Fibroblast of skin of left biceps (primary cell): Measurements from ENCODE around the gene MSRB1.

ENCODE experiments used
- DNase-seq, 2 experiments: peaks; one replicate each; pipeline ENCODE4 v3.0.0-alpha.2; 2013; ENCODE audit warnings: low read depth in 2 of 2

MSRB1 gene

DNA sequence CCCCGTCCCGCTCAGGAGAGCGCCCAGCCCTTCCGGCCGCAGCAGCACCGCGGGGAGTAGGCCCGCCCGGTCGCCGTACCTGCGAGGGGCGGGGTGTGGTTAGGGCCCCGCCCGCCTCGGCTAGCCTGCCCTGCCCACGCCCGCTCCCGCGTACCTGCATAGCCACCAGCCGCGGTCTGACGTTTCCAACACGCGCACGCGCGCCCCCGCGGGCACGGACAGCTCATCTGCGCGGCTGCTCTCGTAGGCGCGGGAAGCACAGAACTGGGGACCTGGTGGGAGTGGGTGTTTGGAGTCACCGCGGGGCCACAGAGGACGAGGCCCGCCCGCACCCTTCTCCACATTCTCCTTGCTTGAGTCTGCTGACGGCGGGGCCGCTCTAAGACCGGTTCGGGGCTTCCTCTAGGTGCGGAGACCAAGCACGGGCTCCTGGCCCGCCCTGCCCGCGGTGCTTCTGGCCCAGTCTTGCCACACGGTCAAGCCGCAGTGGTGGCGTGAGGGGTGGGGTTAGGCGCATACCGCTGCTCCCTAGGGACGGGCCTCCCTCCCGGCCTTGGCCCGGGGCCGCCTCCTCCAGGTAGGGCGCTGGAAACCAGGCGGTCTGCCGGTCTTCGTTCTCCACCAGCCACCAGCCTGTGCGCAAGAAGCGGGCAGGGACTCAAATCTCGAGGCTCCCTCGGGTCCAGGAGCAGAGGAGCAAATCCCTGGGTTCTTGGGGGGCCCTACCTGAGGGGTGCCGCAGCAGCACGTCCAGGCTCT is 36.5 kb upstream of the MSRB1 start:
- DNase-seq = no peak

DNA sequence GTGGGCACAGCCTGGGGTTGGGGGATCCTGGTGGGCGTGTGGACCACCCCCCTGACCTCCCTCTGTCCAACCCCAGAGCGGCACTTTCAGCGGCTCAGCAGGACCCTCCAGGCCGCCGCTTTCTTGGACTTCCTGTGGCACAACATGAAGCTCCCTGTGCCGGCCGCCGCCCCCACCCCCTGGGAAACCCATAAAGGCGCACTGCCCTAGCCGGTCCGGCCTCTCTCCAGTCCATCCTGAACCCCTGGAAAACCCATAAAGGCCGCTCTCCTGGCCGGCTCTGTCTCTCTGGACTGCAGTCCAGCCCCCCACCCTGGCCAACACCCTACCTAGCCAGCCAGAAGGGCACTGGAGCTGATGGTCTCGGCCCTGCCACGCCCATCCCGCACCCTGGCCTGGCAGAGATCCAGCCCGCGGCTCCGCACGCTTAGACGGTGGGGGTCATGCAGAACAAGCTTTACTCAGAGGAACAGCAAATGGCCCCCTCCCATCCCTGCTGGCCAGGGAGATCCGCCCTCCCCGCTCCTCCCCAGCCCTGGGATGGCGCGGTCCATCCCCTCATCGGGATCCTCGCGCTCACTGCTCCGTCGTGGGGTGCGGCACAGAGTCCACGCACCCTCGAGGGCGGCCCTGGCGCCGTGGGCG is 35.6 kb upstream of the MSRB1 start:
- DNase-seq = no peak

DNA sequence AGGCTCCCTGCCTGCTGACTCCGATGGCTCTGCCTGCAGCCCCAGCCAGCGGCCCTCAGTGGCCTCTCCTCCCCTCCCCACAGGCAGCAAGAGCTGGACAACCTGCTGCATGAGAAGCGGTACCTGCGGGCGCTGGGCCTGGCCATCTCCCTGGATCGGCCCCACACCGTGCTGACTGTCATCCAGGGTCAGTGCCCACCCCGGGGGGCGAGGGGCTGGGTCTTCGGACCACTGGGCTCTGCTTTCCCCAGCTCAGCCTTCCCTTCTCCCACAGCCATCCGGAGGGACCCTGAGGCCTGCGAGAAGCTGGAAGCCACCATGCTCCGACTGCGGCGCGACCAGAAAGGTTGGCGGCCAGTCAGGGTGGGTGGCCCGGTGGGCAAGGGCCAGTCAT is 34.9 kb upstream of the MSRB1 start:
- DNase-seq = no peak

DNA sequence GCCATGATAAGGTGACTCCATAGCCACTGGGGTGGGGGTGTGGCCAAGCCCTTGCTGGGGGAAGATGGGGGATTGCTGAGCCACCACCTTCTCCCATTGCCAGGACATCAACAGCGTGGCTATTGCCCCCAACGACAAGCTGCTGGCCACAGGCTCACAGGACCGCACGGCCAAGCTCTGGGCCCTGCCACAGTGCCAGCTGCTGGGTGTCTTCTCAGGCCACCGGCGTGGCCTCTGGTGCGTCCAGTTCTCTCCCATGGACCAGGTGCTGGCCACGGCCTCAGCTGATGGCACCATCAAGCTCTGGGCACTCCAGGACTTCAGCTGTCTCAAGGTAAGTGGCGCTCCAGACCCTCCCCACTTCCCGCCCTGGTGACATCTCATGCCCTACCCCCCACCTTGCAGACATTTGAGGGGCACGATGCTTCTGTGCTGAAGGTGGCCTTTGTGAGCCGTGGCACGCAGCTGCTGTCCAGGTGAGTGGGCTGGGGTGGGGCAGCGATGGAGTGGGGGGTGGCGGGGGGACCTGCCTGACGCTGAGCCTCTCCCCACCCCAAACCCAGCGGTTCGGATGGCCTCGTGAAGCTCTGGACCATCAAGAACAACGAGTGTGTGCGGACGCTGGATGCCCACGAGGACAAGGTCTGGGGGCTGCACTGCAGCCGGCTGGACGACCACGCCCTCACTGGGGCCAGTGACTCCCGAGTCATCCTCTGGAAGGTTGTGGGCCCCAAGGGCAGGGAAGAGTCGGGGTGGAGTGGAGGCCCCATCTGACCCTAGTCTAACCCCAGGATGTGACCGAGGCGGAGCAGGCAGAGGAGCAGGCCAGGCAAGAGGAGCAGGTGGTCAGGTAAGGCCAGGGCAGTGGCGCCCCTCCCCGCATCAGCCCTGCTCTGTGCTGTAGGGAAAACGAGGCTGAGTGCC is 34.2 kb upstream of the MSRB1 start:
- no peak for DNase-seq

DNA sequence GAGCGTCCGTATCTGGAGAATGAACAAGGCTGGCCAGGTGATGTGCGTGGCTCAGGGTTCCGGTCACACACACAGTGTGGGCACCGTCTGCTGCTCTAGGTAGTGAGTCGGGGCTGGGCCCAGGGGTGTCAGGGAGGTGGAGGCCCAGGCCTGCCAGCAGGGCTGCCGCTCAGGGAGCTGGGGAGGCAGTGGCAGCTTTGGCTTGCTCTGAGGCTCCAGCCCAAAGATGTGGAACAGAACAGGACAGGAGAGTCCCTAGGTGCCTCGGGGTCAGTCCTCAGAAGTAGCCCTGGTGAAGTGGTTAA is 33.2 kb upstream of the MSRB1 start:
- DNase-seq = no peak

DNA sequence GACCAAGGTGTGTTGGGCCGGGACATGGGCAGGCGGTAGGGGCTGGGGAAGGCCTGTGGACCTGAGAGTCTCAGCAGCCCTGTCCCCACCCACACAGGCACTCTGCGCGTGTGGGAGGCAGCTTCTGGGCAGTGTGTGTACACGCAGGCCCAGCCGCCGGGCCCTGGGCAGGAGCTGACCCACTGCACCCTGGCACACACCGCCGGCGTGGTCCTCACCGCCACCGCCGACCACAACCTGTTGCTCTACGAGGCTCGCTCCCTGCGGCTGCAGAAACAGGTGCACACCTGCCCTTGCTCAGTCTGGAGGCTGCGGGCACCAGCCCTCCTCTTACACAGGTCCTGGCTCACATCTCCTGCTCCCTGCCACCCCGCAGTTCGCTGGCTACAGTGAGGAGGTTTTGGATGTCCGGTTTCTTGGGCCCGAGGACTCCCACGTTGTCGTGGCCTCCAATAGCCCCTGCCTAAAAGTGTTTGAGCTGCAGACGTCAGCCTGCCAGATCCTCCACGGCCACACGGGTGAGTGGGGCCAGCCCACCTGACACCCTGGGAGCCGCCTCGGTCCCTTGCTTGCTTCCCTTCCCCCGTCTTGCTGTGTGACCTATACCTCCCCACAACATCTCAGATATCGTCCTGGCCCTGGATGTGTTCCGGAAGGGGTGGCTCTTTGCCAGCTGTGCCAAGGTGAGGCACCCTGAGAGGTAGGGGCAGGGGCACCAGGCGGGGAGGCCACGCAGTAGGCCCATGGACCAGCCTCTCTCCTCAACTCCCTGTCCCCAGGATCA is 32.6 kb upstream of the MSRB1 start:
- no peak for DNase-seq

DNA sequence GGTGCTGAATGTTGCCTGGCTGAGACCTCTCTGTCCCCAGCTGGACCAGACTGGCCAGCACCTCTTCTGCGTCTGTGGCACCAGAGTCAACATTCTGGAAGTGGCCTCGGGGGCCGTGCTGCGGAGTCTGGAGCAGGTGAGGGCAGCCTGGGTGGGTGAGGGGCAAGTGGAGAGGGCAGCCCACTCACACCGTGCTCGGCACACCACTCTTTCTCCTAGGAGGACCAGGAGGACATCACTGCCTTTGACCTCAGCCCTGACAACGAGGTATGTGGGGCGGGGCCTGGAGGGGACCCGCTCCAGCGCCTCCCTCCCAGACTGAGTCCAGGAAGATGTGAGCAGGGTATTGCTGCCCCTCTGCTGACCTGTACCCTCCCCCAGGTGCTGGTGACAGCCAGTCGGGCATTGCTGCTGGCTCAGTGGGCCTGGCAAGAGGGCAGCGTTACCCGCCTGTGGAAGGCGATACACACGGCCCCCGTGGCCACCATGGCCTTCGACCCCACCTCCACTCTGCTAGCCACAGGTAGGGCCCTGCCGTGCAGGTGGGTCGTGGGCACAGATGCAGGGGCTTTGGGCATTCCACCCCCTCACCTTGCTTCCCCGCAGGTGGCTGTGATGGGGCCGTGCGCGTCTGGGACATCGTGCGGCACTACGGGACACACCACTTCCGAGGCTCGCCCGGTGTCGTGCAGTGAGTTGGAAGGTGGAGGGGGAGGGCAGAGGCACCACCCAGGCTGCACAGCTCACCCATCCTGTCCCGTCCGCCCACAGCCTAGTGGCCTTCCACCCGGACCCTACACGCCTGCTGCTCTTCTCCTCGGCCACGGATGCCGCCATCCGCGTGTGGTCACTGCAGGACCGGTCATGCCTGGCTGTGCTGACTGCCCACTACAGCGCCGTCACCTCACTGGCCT is 31.4 kb upstream of the MSRB1 start:
- DNase-seq = no peak

DNA sequence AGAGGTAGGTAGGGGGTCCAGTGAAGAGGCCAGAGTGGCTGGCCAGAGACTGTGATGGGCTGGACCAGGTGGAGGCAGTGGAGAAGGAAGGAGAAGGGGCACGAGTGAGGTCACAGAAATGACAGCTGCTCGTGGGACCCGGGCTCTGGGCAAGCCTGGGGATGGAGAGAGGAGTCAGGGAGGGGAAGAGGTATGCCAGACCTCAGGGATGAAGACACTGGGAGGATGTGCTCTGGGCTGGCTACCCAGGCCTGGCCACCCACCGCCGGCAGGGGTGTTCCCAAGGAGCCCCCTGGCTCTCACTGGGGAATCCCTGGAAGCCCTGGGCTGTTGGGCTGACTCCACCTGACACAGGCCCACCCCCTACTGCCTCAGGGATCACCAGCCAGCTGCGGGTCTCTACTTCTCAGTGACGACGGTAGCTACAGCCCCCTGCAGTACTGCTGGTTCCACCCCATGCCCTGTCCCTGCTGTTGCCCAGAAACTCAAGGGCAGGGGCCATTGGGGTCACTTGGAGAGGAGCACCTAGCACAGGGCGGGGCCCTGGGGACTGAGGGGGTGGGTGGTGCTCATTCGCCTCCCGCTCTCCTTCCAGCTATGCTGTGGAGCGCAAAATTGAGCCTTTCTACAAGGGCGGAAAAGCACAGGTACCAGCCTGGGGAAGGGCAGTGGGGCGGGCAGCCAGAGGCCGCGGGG is 30.6 kb upstream of the MSRB1 start:
- no peak for DNase-seq

DNA sequence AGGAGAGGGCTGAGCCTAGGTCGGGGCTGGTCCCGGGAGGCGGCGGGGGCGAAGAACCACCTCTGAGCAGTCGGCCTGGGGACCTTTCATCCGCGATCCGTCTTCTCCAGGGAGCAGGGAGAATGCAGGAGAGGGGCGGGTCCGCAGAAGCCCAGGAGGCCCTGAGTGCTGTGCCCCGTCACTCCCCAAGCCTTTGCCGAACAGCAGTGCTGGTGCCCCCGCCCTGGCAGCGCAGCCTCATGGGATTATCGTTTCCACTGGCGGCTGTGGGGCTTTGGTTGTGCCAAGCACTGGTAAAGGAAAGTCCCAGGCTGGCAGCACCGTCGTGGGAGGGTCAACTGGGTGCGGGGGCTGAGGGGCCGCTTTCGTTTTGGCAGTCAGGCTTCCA is 29.5 kb upstream of the MSRB1 start:
- no peak for DNase-seq

DNA sequence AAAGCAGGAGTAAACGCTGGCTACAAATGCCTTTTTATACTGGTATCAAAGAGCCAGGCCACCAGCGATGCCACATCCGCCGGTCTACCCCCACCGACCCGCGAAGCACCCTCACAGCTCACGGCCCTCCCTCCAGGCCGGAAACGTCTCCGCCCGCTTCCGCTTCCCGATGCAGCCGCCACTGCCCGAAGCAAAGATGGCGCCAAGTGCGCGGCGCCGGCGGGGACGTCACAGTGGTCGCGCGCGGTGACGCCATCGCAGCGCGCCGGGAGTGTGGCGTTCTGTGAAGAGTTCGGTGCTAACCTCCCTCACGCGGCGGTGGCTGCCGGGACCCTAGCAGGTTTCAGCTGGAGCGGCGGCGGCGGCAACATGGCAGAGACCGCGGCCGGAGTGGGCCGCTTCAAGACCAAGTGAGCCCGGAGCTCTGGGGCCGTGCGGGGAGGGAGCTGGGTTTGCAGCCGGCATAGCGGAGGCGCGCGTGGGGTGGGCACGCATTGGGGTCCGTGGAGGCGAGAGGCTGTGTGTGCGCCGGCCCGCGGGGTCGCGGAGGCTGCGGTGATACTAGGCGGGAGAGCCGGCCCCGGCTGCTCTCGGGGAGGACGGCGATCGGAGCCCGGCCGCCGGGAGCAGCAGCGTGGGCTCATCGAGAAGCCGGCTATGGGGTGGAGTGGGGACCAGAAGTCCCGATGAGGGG is 28.9 kb upstream of the MSRB1 start, which contains the start of gene TBL3:
TSS of gene TBL3 (plus strand) at position 258 of the 694 bp plus-strand sequence. CDS start at position 370, 112 bp downstream.
- DNase-seq = peak; percentile 84 to 85

DNA sequence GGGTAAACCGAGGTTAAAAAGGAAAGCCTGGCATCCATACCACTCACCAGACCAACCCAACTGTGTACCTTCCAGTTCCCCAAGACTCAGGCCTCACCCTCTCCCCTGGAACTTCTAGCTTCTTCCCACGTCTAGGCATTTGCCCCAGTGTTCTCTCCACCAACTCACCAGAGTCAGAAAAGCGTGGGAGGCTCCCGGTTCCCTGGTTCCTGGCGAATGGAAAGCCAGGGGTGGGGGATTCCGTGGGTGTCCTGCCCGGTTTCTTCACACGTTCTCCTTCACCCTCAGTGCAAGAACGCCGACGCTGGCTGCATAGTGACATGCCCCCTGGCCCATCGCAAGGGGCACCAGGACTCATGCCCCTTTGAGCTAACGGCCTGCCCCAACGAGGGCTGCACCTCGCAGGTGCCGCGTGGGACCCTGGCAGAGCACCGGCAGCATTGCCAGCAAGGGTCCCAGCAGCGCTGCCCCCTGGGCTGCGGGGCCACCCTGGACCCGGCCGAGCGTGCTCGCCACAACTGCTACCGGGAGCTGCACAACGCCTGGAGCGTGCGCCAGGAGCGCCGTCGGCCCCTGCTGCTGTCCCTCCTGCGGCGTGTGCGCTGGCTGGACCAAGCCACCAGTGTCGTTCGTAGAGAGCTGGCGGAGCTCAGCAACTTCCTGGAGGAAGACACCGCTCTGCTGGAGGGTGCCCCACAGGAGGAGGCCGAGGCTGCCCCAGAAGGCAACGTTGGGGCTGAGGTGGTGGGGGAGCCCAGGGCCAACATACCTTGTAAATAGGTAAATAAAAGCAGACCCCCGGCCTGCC is 25.4 kb upstream of the MSRB1 start:
- no peak for DNase-seq

DNA sequence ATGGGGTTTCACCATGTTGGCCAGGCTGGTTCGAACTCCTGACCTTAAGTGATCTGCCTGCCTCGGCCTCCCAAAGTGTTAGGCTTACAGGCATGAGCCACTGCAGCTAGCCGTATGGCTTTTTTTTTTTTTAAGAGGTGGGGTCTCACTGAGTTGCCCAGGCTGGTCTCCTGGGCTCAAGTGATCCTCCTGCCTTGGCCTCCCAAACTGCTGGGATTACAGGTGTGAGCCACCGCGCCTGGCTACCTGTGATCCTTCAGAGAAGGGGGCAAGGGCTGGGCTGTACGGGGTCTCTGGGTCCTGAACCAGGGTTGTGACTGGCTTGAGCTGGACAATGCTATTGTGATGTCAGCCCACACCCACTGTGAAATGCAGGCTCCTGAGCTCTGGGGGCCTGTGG is 23.5 kb upstream of the MSRB1 start, which contains the start of gene RNF151:
TSS of gene RNF151 (plus strand) at position 397 of the 400 bp plus-strand sequence. CDS start 26 bp downstream, outside the sequence.
- no peak for DNase-seq

DNA sequence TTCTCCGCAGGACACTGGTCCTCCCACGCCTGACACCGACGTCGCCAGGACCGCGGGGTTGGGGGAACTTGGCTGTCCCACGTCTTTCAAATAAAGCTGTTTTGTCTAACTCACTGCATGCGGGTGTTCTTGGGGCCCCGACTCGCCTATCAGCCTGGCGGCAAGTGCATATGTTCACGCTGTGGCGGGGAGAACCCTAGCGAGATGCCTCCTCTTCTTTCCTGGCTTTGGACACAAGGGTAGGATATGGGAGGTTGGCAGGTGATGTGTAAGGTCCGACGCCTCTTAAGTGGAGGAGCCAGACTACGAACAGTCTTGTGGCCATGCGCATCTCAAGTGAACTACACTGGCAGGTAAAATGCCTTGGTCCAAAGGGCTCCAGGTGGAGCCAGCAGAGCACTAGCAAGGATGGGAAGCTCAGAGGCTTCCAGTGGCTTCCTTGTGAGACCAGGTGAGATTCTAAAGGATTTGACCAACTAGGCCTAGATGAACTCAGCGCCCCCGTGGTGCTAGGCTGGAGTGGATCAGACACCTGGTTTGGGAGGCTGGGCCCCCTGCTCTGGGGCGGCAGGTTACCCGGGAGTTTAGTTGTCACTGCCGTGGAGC is 22.5 kb upstream of the MSRB1 start:
- no peak for DNase-seq

DNA sequence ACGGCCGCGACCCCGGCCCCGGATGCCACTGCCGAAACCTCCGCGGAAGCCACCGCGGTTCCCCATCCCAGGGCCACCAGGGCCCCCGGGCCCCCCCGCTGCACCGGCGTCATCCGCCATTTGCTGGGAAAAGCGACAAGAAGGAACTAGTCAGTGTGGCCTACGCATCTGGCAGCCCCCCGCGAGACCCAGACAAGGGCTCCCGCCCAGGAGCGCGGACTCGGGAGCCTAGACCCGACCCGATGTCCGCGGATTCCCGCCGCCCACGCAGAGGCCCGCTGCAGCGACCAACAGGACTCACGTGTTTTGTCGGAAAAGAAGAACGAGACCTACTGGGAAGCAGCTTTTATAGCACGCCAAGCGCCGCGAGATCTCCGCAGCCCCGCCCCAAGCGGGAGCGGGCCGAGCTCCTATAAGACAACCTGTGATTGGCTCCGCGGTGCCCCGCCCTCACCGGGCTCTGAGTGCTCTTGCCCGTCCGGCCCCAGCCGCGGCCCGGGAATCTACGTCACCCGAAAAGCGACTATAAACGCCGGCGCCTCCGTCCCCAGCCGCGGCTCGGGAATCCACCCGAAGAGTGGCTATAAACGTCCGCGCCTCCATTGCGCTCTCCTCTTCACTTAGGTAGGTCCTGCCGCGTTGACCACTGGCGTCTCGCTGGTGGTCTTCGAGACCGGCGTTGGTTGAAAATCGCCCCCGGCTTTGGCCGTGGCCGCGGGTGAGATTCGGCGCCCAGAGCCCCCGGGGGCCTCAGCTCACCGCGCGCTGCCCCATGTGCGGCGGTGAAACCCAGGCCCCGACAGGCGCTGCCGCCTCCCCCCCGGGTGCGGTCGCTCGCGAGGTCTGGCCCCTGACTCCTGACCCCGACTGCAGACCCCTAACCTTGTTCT is 21.8 kb upstream of the MSRB1 start, which contains the start of gene RPS2:
TSS of gene RPS2 (minus strand) at position 321 of the 890 bp plus-strand sequence. CDS start at position 120, 201 bp downstream.
- DNase-seq = peak; percentile 96 to 98

DNA sequence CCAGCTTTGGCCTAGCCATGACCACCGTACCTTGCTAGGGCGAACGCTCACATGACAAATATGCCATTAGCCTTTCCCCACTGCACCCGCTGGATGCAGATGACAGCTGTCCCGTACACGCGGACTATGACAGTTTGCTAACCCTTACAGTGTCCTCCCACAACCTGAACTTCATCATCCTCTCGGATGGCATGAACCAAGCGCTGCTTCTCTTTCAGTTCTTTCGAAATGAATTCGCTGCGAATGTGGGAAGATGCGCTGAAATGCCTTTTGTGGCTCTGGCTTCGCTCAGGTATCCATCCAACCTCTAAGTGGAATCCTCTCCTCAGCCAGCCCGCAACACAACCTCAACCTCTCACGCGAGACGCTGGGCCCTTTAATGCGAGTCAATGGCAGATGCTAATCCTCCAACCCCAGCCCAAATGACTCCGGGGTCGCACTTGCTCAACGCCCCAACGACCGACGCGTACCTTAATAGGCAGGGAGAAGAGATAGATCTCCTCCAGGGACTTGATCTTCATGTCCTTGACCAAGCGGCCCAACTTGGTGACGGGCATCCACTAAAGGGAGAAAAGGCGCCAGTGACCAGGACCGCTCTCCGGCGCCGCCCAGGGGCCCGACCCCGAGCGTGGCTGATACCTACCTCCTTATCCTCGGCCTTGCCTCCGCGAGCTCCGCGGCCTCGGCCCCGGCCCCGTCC is 21.0 kb upstream of the MSRB1 start:
- DNase-seq = no peak
